ENCODE results near the gene JAZF1.

DNA sequence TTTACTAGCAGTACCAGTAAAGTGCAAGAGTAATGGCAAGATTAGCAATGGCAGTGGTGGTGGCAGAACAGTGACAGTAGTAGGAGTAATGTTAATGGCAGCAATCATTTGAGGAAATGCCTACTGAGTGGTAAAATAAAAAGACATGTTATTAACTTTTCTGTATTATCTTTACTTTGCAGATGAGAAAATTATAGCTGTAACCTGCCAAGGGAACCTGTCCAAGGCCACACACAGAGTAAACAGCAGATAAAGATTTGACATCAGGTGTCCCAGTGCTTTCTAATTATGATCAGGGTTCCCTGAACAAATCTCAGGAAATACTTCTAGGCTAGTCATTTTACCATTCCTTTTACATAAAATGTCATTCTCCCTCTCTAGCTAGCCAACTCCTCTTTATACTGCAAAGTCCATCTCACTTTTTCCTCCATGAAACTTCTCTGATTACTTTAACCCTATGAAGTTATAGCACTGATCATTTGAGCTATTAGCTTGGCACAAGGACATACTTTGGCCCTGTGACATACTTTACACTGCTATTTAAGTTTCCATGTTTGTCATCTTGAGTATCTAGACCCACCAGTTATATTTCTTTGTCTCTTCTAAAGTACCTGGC, 221.6 kb downstream of the JAZF1 start:
- TF ChIP-seq ZNF274 (IDR thresholded peaks at IDR 0.05; ENCODE audit: low read depth, low read length) (no peak), SUZ12 (IDR thresholded peaks at IDR 0.05; ENCODE audit: extremely low read depth, insufficient read depth, insufficient read length) (no peak), YY1 (IDR thresholded peaks at IDR 0.05; ENCODE audit: insufficient read depth, insufficient read length) (no peak)
